Stimulated activated CD8-positive, alpha-beta memory T cell treated with anti-CD3 and anti-CD28 coated beads, Interleukin-4, amount 100 ng/mL, for 4 hours (primary cell): ENCODE data around the gene WDR81.

Source experiments
- DNase-seq, 2 donors: peaks; one replicate each; pipeline ENCODE4 v3.0.0-alpha.2; 2020; ENCODE audit warnings: low read depth in 2 of 2, low spot score in 1 of 2

Gene WDR81

GRCh38 chr17:1776857-1777256, 52.4 kb downstream of the WDR81 start:
- no peak for DNase-seq

DNA sequence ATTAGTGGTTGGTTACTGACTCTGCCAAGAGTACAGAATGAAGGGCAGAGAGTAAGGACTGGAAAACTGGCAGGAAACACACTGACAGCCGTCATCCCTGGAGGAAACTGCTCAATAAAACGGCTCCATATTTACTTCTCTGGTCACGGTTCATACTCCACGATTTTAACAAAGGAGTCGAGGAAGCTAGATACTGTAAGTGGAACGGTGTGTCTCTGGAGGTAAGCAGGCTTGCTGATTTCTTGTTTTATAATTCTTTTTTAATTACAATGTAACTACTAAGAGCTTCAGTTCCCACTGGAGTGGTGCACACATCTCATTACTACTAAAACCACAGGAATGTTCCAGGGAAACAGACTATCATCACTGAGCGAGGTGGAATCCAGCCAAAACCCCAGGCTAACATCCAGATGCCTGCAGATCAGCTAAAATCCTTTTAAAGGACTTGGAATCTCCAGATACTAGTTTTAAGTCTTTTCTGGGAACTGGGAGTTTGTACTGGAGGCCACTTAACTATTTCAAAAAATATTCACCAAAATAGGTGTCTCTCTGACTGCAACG, 55.1 kb downstream of the WDR81 start:
- no peak for DNase-seq

DNA sequence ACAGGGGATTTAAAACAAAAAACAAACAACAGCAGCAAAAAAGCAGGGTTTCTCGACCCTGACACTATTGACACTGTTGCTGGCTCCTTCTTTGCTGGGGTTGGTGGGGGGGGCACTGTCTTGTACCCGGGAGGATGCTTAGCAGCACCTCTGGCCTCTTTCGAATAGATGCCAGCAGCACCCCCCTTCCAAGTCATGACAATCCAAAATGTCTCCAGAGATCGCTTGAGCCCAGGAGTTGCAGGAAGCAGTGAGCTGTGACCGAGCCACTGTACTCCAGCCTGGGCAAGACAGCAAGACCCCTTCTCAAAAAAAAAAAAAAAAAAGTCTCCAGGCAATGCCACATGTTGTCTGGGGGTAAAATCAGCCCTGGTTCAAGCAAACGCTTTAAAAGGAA, 57.7 kb downstream of the WDR81 start:
- DNase-seq = no peak

GRCh38 chr17:1783271-1783670, 58.8 kb downstream of the WDR81 start:
- DNase-seq = no peak

- DNase-seq = no peak
These were observed 59.5 kb downstream of the WDR81 start for GRCh38 chr17:1783834-1784611.

DNA sequence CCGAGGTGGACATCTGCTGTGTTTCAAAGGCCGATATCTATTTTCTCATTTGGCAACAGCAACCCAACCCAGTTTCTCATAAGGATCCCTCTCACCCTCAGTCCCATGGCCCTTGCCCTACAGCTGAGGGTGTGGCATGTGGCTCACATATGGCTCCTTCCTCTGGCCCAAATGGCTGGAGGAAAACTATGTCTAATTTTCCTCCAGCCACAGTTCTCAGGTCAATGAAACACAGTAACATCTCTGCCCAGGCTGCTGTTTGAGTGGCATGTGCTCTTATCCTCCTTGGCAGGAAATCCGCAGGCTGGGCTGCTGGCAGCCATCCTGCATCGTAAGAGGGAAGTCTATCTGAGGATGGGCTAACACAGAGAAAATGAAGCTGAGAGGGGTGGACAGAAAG, 61.4 kb downstream of the WDR81 start:
- DNase-seq = no peak

GRCh38 chr17:1786708-1787107, 62.2 kb downstream of the WDR81 start:
- DNase-seq = no peak

DNA sequence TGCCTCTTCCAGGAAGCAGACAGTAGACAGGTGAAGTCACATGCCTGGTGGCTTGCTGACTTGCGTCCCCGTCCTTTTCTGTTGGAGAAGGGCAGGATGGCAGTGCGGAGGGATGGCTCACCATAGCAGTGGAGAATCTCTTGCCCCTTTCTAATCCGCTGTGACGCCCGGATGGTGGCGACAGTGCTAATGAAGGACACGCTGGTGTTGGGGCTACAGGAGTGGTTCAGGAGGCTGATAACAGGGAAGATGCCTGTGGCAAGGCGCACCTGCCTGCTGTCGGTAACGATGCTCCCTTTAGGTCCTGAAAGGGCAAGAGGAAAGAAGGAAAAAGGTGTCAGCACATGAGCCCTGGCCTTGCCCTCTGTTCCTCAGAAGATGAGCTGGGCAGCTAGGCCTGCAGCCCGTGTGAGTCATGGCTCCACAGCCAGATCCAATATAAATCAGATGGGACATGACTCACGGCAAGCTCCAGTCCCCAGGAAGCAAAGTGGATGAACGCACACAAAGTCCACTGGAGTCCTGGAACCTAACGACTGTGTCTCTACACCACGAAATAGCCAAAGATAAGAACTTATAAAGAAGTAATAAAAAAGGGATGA, 62.9 kb downstream of the WDR81 start:
- DNase-seq = no peak
